Tibial artery (tissue), 4 donors: ENCODE data around the gene NFKBIZ.

Experiments
- DNase-seq, 2 donors: peaks; one replicate each; pipeline ENCODE4 v3.0.0-alpha.2; 2019
- H3K27ac ChIP-seq, 2 donors: fragments of 200-600 bp; sonication (generic) in 1 of 2; 1 replicate in 1 of 2; 2 replicates in 1 of 2; pipeline ENCODE4 v1.5.1; 2018 to 2019; ENCODE audit warnings: mild to moderate bottlenecking in 1 of 2
- H3K27me3 ChIP-seq, 2 donors: fragments of 200-600 bp; sonication (generic) in 1 of 2; one replicate each; pipeline versions ENCODE4 v1.5.1 to v1.6.0; 2016 to 2019
- H3K36me3 ChIP-seq, 3 donors: fragments of 200-600 bp; sonication (generic) in 2 of 3; one replicate each; pipeline ENCODE4 v1.5.1; 2016 to 2019; ENCODE audit warnings: mild to moderate bottlenecking in 2 of 3
- H3K4me1 ChIP-seq, 4 donors: fragments of 200-600 bp; sonication (generic) in 2 of 4; 1 replicate in 3 of 4; 2 replicates in 1 of 4; pipeline ENCODE4 v1.5.1; 2016 to 2019
- H3K4me3 ChIP-seq, 2 donors: fragments of 200-600 bp; sonication (generic) in 1 of 2; 1 replicate in 1 of 2; 2 replicates in 1 of 2; pipeline ENCODE4 v1.5.1; 2018 to 2019; ENCODE audit warnings: mild to moderate bottlenecking in 2 of 2
- H3K9me3 ChIP-seq, 3 donors: fragments of 200-600 bp; sonication (generic) in 1 of 3; one replicate each; pipeline ENCODE4 v1.5.1; 2016 to 2019
- intact Hi-C: fragments of 100-400 bp; cut with DNase I; formaldehyde crosslinking; loops from one replicate; pipeline ENCODE4 v1.15.0; 2023; ENCODE audit warnings: low total_unique reads
- TF ChIP-seq, protein P1 (sequence below), 2 experiments: fragments of 200-600 bp in 1 of 2; fragments of 450-650 bp in 1 of 2; IDR thresholded peaks; one replicate each; pipeline ENCODE4 v1.5.1; 2017 to 2019; ENCODE audit warnings: antibody characterized with exemption in 2 of 2, mild to moderate bottlenecking in 1 of 2, moderate library complexity in 1 of 2

NFKBIZ gene

DNA sequence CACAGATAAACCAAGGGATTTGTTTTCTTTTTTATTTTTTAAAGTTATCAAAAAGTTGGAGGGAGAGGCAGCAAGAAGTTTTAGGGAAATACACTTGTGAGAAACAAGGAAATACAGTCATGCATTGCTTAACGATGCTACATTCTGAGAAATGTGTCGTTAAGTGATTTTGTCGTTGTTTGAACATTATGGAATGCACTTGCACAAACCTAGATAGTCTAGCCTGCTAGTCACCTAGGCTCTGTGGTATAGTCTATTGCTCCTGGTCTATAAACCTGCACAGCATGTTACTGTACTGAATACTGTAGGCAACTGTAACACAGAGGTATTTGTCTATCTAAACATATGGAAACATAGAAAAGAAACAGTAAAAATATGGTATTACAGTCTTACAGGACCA, 2.0 kb upstream of the NFKBIZ start:
- Histone ChIP-seq H3K4me1 (peaks cover 0 to 18% (median 12%) of the 10 kb centered on the region in 4 donors), H3K27ac (peak overlapping the region in 1 of 2 donors; percentile 100), H3K9me3 (no peaks in the 10 kb centered on the region), H3K36me3 (peaks cover 7 to 24% (median 8%) of the 10 kb centered on the region in 3 donors), H3K4me3 (no peak overlapping the region), H3K27me3 (no peaks in the 10 kb centered on the region)
- TF ChIP-seq, protein P1, sequence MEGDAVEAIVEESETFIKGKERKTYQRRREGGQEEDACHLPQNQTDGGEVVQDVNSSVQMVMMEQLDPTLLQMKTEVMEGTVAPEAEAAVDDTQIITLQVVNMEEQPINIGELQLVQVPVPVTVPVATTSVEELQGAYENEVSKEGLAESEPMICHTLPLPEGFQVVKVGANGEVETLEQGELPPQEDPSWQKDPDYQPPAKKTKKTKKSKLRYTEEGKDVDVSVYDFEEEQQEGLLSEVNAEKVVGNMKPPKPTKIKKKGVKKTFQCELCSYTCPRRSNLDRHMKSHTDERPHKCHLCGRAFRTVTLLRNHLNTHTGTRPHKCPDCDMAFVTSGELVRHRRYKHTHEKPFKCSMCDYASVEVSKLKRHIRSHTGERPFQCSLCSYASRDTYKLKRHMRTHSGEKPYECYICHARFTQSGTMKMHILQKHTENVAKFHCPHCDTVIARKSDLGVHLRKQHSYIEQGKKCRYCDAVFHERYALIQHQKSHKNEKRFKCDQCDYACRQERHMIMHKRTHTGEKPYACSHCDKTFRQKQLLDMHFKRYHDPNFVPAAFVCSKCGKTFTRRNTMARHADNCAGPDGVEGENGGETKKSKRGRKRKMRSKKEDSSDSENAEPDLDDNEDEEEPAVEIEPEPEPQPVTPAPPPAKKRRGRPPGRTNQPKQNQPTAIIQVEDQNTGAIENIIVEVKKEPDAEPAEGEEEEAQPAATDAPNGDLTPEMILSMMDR (IDR thresholded peaks at IDR 0.05): no peak
- intact Hi-C loops: no loop called here
- DNase-seq: no peak

DNA sequence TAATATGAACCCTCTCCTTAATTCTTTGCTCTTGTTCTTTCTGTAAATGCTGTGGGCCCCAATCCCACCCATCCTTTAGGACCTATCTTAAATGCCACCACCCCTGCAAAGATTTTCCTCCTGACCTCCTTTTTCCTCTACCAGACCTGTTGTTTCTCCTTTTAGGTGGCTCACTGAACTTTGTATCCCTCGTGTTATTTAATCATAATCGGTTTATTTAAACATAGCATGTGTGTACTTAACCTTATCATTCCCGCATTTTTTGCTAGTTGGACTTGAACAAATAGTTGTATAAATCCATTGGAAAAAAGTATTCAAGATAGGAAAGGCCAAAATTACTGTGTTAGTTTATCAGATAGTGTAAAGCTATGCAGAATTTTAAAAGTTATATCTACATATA, 988 bp upstream of the NFKBIZ start:
- H3K4me3 ChIP-seq: peak overlapping the region; percentile 95 to 99
- no peak for DNase-seq
- intact Hi-C loops: no loop called here
- peaks cover 0 to 28% (median 20%) of the 10 kb centered on the region in 4 donors for H3K4me1 ChIP-seq
- no peaks in the 10 kb centered on the region for H3K9me3 ChIP-seq
- TF ChIP-seq, protein P1 (IDR thresholded peaks at IDR 0.05): no peak
- no peaks in the 10 kb centered on the region for H3K27me3 ChIP-seq
- peaks cover 17 to 34% (median 18%) of the 10 kb centered on the region in 3 donors for H3K36me3 ChIP-seq
- H3K27ac ChIP-seq: peak overlapping the region; percentile 100

- intact Hi-C loops: loop anchor here (5.0 to 10.0 kb wide), 2 partner anchors 32 to 375 kb away; no protein-coding TSS in a partner anchor
- H3K4me3 ChIP-seq: peak overlapping the region; percentile 95 to 99
- TF ChIP-seq, protein P1 (IDR thresholded peaks at IDR 0.05): no peak
- peak; percentile 46 to 72 for DNase-seq
- no peaks in the 10 kb centered on the region for H3K27me3 ChIP-seq
- H3K4me1 ChIP-seq: peaks cover 0 to 43% (median 29%) of the 10 kb centered on the region in 4 donors
- peaks cover 32 to 48% (median 32%) of the 10 kb centered on the region in 3 donors for H3K36me3 ChIP-seq
- no peaks in the 10 kb centered on the region for H3K9me3 ChIP-seq
- H3K27ac ChIP-seq: peak overlapping the region; percentile 100
These were observed 466 bp downstream of the NFKBIZ start for GRCh38 chr3:101849714-101850245.

DNA sequence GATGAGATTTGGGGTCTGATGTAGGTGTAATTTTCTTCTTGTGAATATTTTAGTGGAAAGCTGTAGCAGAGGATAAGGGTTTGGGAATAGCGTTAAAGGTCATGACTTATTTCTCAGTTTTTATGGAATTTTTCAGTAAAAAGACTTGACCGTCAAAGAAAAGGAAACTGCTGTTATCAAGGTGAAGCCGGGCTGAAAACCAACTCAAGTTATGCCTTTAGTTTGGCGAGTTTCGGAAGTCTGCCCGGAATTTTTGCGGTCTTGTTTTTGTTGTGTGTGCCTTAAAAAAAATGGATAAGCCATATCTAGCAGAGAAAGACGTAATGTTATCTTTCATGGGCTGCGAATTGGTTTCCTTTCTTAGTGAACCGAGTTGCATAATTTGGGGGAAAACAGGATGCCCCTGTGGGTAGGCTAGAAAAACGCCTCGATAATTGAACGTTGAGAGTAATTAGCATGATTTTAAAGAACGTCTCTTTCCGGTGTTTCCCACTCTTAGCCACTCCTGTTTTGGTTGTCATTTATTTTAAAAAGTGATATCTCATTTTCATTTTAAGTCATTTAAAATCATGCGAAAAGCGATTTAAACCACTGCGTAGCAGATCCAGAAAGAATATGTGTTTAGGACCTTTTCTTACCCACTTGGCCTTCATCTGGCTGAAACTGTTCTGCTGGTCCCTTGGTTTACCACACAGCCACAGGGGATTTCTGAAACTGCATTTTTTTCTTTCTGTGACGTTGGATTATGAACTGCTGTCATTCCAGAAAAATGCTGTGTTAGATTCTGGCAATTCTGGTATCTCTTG, 1.1 kb downstream of the NFKBIZ start:
- peaks cover 39 to 55% (median 39%) of the 10 kb centered on the region in 3 donors for H3K36me3 ChIP-seq
- H3K4me1 ChIP-seq: peaks cover 0 to 49% (median 32%) of the 10 kb centered on the region in 4 donors
- H3K27ac ChIP-seq: peak overlapping the region; percentile 100
- TF ChIP-seq, protein P1 (IDR thresholded peaks at IDR 0.05): no peak
- peak overlapping the region; percentile 95 to 99 for H3K4me3 ChIP-seq
- intact Hi-C loops: loop anchor here (5.0 to 10.0 kb wide), 2 partner anchors 33 to 374 kb away; no protein-coding TSS in a partner anchor
- no peak for DNase-seq
- no peaks in the 10 kb centered on the region for H3K9me3 ChIP-seq
- H3K27me3 ChIP-seq: no peaks in the 10 kb centered on the region

- Histone ChIP-seq H3K27ac (peak overlapping the region; percentile 100), H3K4me1 (peaks cover 0 to 57% (median 32%) of the 10 kb centered on the region in 4 donors), H3K27me3 (no peaks in the 10 kb centered on the region), H3K36me3 (peaks cover 46 to 63% (median 47%) of the 10 kb centered on the region in 3 donors), H3K4me3 (peak overlapping the region; percentile 95 to 99), H3K9me3 (no peaks in the 10 kb centered on the region)
- DNase-seq: no peak
- intact Hi-C loops: loop anchor here (5.0 to 10.0 kb wide), 2 partner anchors 34 to 374 kb away; no protein-coding TSS in a partner anchor
- TF ChIP-seq, protein P1 (IDR thresholded peaks at IDR 0.05): no peak
These were observed 1.9 kb downstream of the NFKBIZ start for GRCh38 chr3:101851072-101851770.
